Duodenal mucosa (tissue), 2 donors: ENCODE results near the gene DNAJC7.
A peak's percentile ranks its signal among the peaks of the same experiment; 100 is the strongest.
"Not testable (repeated sequence)": the region's sequence is repeated elsewhere in the genome, so short reads cannot be mapped to it uniquely, and the experiment has no call there.

Experiments used
- H3K27ac ChIP-seq: one replicate; pipeline ENCODE4 v1.7.0; 2013; ENCODE audit warnings: low read depth, low read length
- H3K27me3 ChIP-seq, 2 donors: one replicate each; pipeline ENCODE4 v1.7.0; 2013; ENCODE audit warnings: low read length in 2 of 2, control low read depth in 1 of 2; ENCODE audit not compliant: insufficient read depth in 2 of 2, control insufficient read depth in 1 of 2
- H3K36me3 ChIP-seq, 2 donors: one replicate each; pipeline ENCODE4 v1.7.0; 2013; ENCODE audit warnings: low read length in 2 of 2, control low read depth in 1 of 2; ENCODE audit not compliant: insufficient read depth in 2 of 2, control insufficient read depth in 1 of 2
- H3K4me1 ChIP-seq, 2 donors: one replicate each; pipeline ENCODE4 v1.7.0; 2013; ENCODE audit warnings: low read length in 2 of 2, control low read depth in 1 of 2; ENCODE audit not compliant: insufficient read depth in 2 of 2, control insufficient read depth in 1 of 2
- H3K4me3 ChIP-seq, 2 donors: one replicate each; pipeline ENCODE4 v1.7.0; 2013; ENCODE audit warnings: low read length in 2 of 2, low read depth in 1 of 2
- H3K9ac ChIP-seq, 2 donors: one replicate each; pipeline ENCODE4 v1.7.0; 2013; ENCODE audit warnings: low read length in 2 of 2, low read depth in 1 of 2
- H3K9me3 ChIP-seq, 2 donors: one replicate each; pipeline ENCODE4 v1.7.0; 2013; ENCODE audit warnings: low read length in 2 of 2, control low read depth in 1 of 2; ENCODE audit not compliant: control insufficient read depth in 1 of 2

DNAJC7 gene

GRCh38 chr17:42016411-42016831 lies 818 bp downstream of the DNAJC7 start:
- no peaks in the 10 kb centered on the region for H3K9me3 ChIP-seq
- H3K9ac ChIP-seq = peak overlapping the region; percentile 99
- peak overlapping the region; percentile 98 to 99 for H3K4me3 ChIP-seq
- H3K4me1 ChIP-seq = peaks cover 38 to 41% of the 10 kb centered on the region in 2 donors
- H3K36me3 ChIP-seq = no peaks in the 10 kb centered on the region
- no peaks in the 10 kb centered on the region for H3K27me3 ChIP-seq
- peak overlapping the region; percentile 86 for H3K27ac ChIP-seq

- not testable (repeated sequence) for H3K9ac ChIP-seq, H3K27ac ChIP-seq, H3K36me3 ChIP-seq, H3K27me3 ChIP-seq, H3K9me3 ChIP-seq, H3K4me3 ChIP-seq
- H3K4me1 ChIP-seq = peaks cover 35 to 37% of the 10 kb centered on the region in 2 donors
These were observed 3.5 kb downstream of the DNAJC7 start for GRCh38 chr17:42013740-42014139.

GRCh38 chr17:42012363-42012762 lies 4.9 kb downstream of the DNAJC7 start:
- not testable (repeated sequence) for H3K27me3 ChIP-seq, H3K36me3 ChIP-seq, H3K9me3 ChIP-seq, H3K4me3 ChIP-seq, H3K27ac ChIP-seq, H3K9ac ChIP-seq
- peaks cover 26 to 31% of the 10 kb centered on the region in 2 donors for H3K4me1 ChIP-seq

- no peaks in the 10 kb centered on the region for H3K9me3 ChIP-seq
- no peak overlapping the region for H3K9ac ChIP-seq
- peaks cover 20 to 26% of the 10 kb centered on the region in 2 donors for H3K4me1 ChIP-seq
- H3K27me3 ChIP-seq = no peaks in the 10 kb centered on the region
- H3K4me3 ChIP-seq = no peak overlapping the region
- peaks cover 0 to 10% of the 10 kb centered on the region in 2 donors for H3K36me3 ChIP-seq
- H3K27ac ChIP-seq = no peak overlapping the region
These were observed 6.2 kb downstream of the DNAJC7 start for GRCh38 chr17:42010898-42011516.

- H3K9me3 ChIP-seq, H3K27ac ChIP-seq: not testable (repeated sequence)
- H3K4me1 ChIP-seq = peaks cover 12 to 24% of the 10 kb centered on the region in 2 donors
These were observed 7.0 kb downstream of the DNAJC7 start for GRCh38 chr17:42010266-42010680.

GRCh38 chr17:42009170-42009569 lies 8.1 kb downstream of the DNAJC7 start:
- H3K9ac ChIP-seq = no peak overlapping the region
- H3K27ac ChIP-seq = no peak overlapping the region

More at GRCh38 chr17:42010266-42010680, 7.0 kb downstream of the DNAJC7 start:
- not testable (repeated sequence) for H3K27me3 ChIP-seq, H3K36me3 ChIP-seq, H3K4me3 ChIP-seq, H3K9ac ChIP-seq

GRCh38 chr17:42005166-42005565 lies 12.1 kb downstream of the DNAJC7 start:
- Histone ChIP-seq H3K4me1 (peaks cover 24 to 43% of the 10 kb centered on the region in 2 donors), H3K27ac (no peak overlapping the region), H3K9me3 (no peaks in the 10 kb centered on the region), H3K4me3 (no peak overlapping the region), H3K9ac (no peak overlapping the region), H3K36me3 (peaks cover 0 to 22% of the 10 kb centered on the region in 2 donors), H3K27me3 (no peaks in the 10 kb centered on the region)

More at GRCh38 chr17:42009170-42009569, 8.1 kb downstream of the DNAJC7 start:
- peaks cover 8 to 30% of the 10 kb centered on the region in 2 donors for H3K4me1 ChIP-seq
- no peak overlapping the region for H3K4me3 ChIP-seq
- peaks cover 0 to 10% of the 10 kb centered on the region in 2 donors for H3K36me3 ChIP-seq
- H3K9me3 ChIP-seq = no peaks in the 10 kb centered on the region
- no peaks in the 10 kb centered on the region for H3K27me3 ChIP-seq

- Histone ChIP-seq H3K27me3 (no peaks in the 10 kb centered on the region), H3K36me3 (peaks cover 7 to 22% of the 10 kb centered on the region in 2 donors), H3K4me1 (peaks cover 24 to 44% of the 10 kb centered on the region in 2 donors), H3K9ac (peak overlapping the region in 1 of 2 donors; percentile 48), H3K9me3 (no peaks in the 10 kb centered on the region), H3K4me3 (peak overlapping the region; percentile 31 to 46), H3K27ac (no peak overlapping the region)
These were observed 14.4 kb downstream of the DNAJC7 start for GRCh38 chr17:42002792-42003301.

- Histone ChIP-seq H3K9ac (no peak overlapping the region), H3K27me3 (no peaks in the 10 kb centered on the region), H3K4me1 (peaks cover 24 to 44% of the 10 kb centered on the region in 2 donors), H3K36me3 (peaks cover 7 to 28% of the 10 kb centered on the region in 2 donors), H3K27ac (no peak overlapping the region), H3K4me3 (peak overlapping the region in 1 of 2 donors; percentile 31), H3K9me3 (no peaks in the 10 kb centered on the region)
These were observed 15.0 kb downstream of the DNAJC7 start for GRCh38 chr17:42002175-42002791.

- no peak overlapping the region for H3K4me3 ChIP-seq
- no peak overlapping the region for H3K9ac ChIP-seq
- no peaks in the 10 kb centered on the region for H3K9me3 ChIP-seq
- peaks cover 11 to 33% of the 10 kb centered on the region in 2 donors for H3K36me3 ChIP-seq
- no peaks in the 10 kb centered on the region for H3K27me3 ChIP-seq
- no peak overlapping the region for H3K27ac ChIP-seq
- peaks cover 24 to 44% of the 10 kb centered on the region in 2 donors for H3K4me1 ChIP-seq
These were observed 15.5 kb downstream of the DNAJC7 start for GRCh38 chr17:42001729-42002128.
